MM.1S (cell line): Measurements from ENCODE around the gene ADORA2B.

Source experiments
- DNase-seq: peaks from one replicate; pipeline ENCODE4 v3.0.0-alpha.2; 2015
- H2AFZ ChIP-seq: fragments of 300-600 bp; sonication (generic); 2 replicates; pipeline ENCODE4 v1.6.0; 2016; ENCODE audit warnings: antibody characterized with exemption, low read length
- H3F3A ChIP-seq: fragments of 300-600 bp; sonication (generic); 2 replicates; pipeline ENCODE4 v1.6.1; 2016; ENCODE audit warnings: mild to moderate bottlenecking, antibody characterized with exemption, low read length, moderate library complexity, mixed read lengths; ENCODE audit not compliant: insufficient read depth
- H3K27ac ChIP-seq: fragments of 300-600 bp; sonication (generic); 2 replicates; pipeline ENCODE4 v1.5.1; 2016; ENCODE audit warnings: mild to moderate bottlenecking, low read length
- H3K27me3 ChIP-seq: fragments of 300-600 bp; sonication (generic); replicated peaks from 2 replicates; pipeline ENCODE4 v1.6.0; 2016; ENCODE audit warnings: low read length; ENCODE audit not compliant: insufficient read depth
- H3K36me3 ChIP-seq: fragments of 300-600 bp; sonication (generic); replicated peaks from 2 replicates; pipeline ENCODE4 v1.6.1; 2016; ENCODE audit warnings: mild to moderate bottlenecking, low read length, mixed read lengths; ENCODE audit not compliant: insufficient read depth
- H3K4me1 ChIP-seq: fragments of 300-600 bp; sonication (generic); 2 replicates; pipeline ENCODE4 v1.6.1; 2016; ENCODE audit warnings: low read length, mixed read lengths
- H3K4me2 ChIP-seq: fragments of 300-600 bp; sonication (generic); 2 replicates; pipeline ENCODE4 v1.6.0; 2016; ENCODE audit warnings: low read depth, low read length
- H3K4me3 ChIP-seq: fragments of 300-600 bp; sonication (generic); 2 replicates; pipeline ENCODE4 v1.5.1; 2016; ENCODE audit warnings: low read length, mixed read lengths
- H3K79me2 ChIP-seq: fragments of 300-600 bp; sonication (generic); 2 replicates; pipeline ENCODE4 v1.6.1; 2016; ENCODE audit warnings: mixed run types, low read length, mixed read lengths
- H3K9ac ChIP-seq: fragments of 300-600 bp; sonication (generic); 2 replicates; pipeline ENCODE4 v1.6.1; 2016; ENCODE audit warnings: low read length, mixed read lengths
- H3K9me2 ChIP-seq: fragments of 300-600 bp; sonication (generic); replicated peaks from 2 replicates; pipeline ENCODE4 v1.6.1; 2016; ENCODE audit warnings: mild to moderate bottlenecking, low read length, mixed read lengths; ENCODE audit not compliant: insufficient read depth
- H3K9me3 ChIP-seq: fragments of 300-600 bp; sonication (generic); replicated peaks from 2 replicates; pipeline ENCODE4 v1.6.1; 2016; ENCODE audit warnings: mild to moderate bottlenecking, low read length, mixed read lengths; ENCODE audit not compliant: insufficient read depth
- H4K20me1 ChIP-seq: fragments of 300-600 bp; sonication (generic); 2 replicates; pipeline ENCODE4 v1.6.1; 2016; ENCODE audit warnings: mild to moderate bottlenecking, low read length, moderate library complexity, mixed read lengths; ENCODE audit not compliant: insufficient read depth
- CTCF ChIP-seq: fragments of 300-600 bp; sonication (generic); IDR thresholded peaks from 2 replicates; pipeline ENCODE4 v1.5.1; 2016; ENCODE audit warnings: antibody characterized with exemption, low read length, mixed read lengths
- EZH2 ChIP-seq: fragments of 300-600 bp; sonication (generic); optimal IDR thresholded peaks from 2 replicates; pipeline ENCODE3; 2017; ENCODE audit warnings: low read depth, mild to moderate bottlenecking, antibody characterized with exemption, low read length, mixed read lengths
- EZH2phosphoT487 ChIP-seq: fragments of 300-600 bp; sonication (generic); IDR thresholded peaks from 2 replicates; pipeline ENCODE4 v1.6.1; 2018; ENCODE audit warnings: antibody characterized with exemption, low read length

The ADORA2B gene

GRCh38 chr17:15947976-15948752, 3.2 kb downstream of the ADORA2B start:
- Histone ChIP-seq H4K20me1 (no peaks in the 10 kb centered on the region), H3F3A (no peaks in the 10 kb centered on the region), H3K9me3 (no peaks in the 10 kb centered on the region), H3K27ac (no peak overlapping the region), H3K79me2 (no peaks in the 10 kb centered on the region), H2AFZ (no peak overlapping the region), H3K4me2 (no peak overlapping the region), H3K36me3 (no peaks in the 10 kb centered on the region), H3K4me3 (no peak overlapping the region), H3K9me2 (no peaks in the 10 kb centered on the region), H3K9ac (no peak overlapping the region), H3K4me1 (no peaks in the 10 kb centered on the region), H3K27me3 (no peaks in the 10 kb centered on the region)
- TF ChIP-seq CTCF (no peak), EZH2 (no peak), EZH2phosphoT487 (no peak)
- no peak for DNase-seq

- Histone ChIP-seq H3K9me3 (no peaks in the 10 kb centered on the region), H4K20me1 (no peaks in the 10 kb centered on the region), H3K27ac (no peak overlapping the region), H3K4me3 (no peak overlapping the region), H3K4me1 (no peaks in the 10 kb centered on the region), H2AFZ (no peak overlapping the region), H3K4me2 (no peak overlapping the region), H3K36me3 (no peaks in the 10 kb centered on the region), H3K79me2 (no peaks in the 10 kb centered on the region), H3K27me3 (no peaks in the 10 kb centered on the region), H3K9ac (no peak overlapping the region), H3F3A (no peaks in the 10 kb centered on the region), H3K9me2 (no peaks in the 10 kb centered on the region)
- TF ChIP-seq EZH2 (no peak), EZH2phosphoT487 (no peak), CTCF (no peak)
- DNase-seq = no peak
These were observed 6.6 kb downstream of the ADORA2B start for GRCh38 chr17:15951368-15952047.

GRCh38 chr17:15952048-15952532, 7.2 kb downstream of the ADORA2B start:
- Histone ChIP-seq H3F3A (no peaks in the 10 kb centered on the region), H3K36me3 (no peaks in the 10 kb centered on the region), H2AFZ (no peak overlapping the region), H3K4me3 (no peak overlapping the region), H3K9me2 (no peaks in the 10 kb centered on the region), H3K9me3 (no peaks in the 10 kb centered on the region), H3K4me1 (no peaks in the 10 kb centered on the region), H4K20me1 (no peaks in the 10 kb centered on the region), H3K27me3 (no peaks in the 10 kb centered on the region), H3K27ac (no peak overlapping the region), H3K9ac (no peak overlapping the region), H3K79me2 (no peaks in the 10 kb centered on the region), H3K4me2 (no peak overlapping the region)
- TF ChIP-seq EZH2 (no peak), EZH2phosphoT487 (no peak), CTCF (no peak)
- no peak for DNase-seq
